Activated gamma-delta T cell treated with anti-CD3 and anti-CD28 coated beads, Interleukin-2, amount 50 U/mL, for 16 hours (primary cell): ENCODE results near the gene TMEM253.

Experiments used
- DNase-seq: peaks from one replicate; pipeline ENCODE4 v3.0.0-alpha.2; 2020; ENCODE audit warnings: low read depth

Gene TMEM253

GRCh38 chr14:21090940-21091663, 9.8 kb upstream of the TMEM253 start:
- no peak for DNase-seq

GRCh38 chr14:21091821-21092272, 9.0 kb upstream of the TMEM253 start:
- no peak for DNase-seq

- peak; percentile 87 for DNase-seq
These were observed 8.4 kb upstream of the TMEM253 start for GRCh38 chr14:21092273-21093011.

GRCh38 chr14:21093018-21093417, 7.8 kb upstream of the TMEM253 start:
- DNase-seq: no peak

GRCh38 chr14:21093769-21094681, 6.8 kb upstream of the TMEM253 start:
- DNase-seq: no peak

GRCh38 chr14:21095430-21096205, 5.2 kb upstream of the TMEM253 start:
- no peak for DNase-seq

GRCh38 chr14:21096438-21096837, 4.4 kb upstream of the TMEM253 start:
- no peak for DNase-seq

- DNase-seq: no peak
These were observed 3.8 kb upstream of the TMEM253 start for GRCh38 chr14:21096978-21097635.

GRCh38 chr14:21097636-21098075, 3.2 kb upstream of the TMEM253 start:
- DNase-seq: no peak

- no peak for DNase-seq
These were observed 2.6 kb upstream of the TMEM253 start, which contains the start of gene ZNF219 for GRCh38 chr14:21098076-21098891. Gene ZNF219, minus strand, starts transcription at chr14:21098655. Its CDS starts 5,064 bp downstream, at chr14:21093591.

GRCh38 chr14:21098892-21099595, 1.8 kb upstream of the TMEM253 start:
- no peak for DNase-seq

GRCh38 chr14:21099596-21099985, 1.3 kb upstream of the TMEM253 start:
- no peak for DNase-seq

- DNase-seq: no peak
These were observed 1.0 kb downstream of the TMEM253 start for GRCh38 chr14:21101802-21102413.

GRCh38 chr14:21102521-21103410, 1.9 kb downstream of the TMEM253 start:
- DNase-seq: no peak

GRCh38 chr14:21103411-21103709, 2.5 kb downstream of the TMEM253 start:
- no peak for DNase-seq

- peak; percentile 91 for DNase-seq
These were observed 3.0 kb downstream of the TMEM253 start for GRCh38 chr14:21103710-21104447.

GRCh38 chr14:21104448-21105060, 3.7 kb downstream of the TMEM253 start:
- DNase-seq: peak; percentile 46
